ENCODE measurements around the gene KIFC3.
"Not testable (repeated sequence)": the region's sequence is repeated elsewhere in the genome, so short reads cannot be mapped to it uniquely, and the experiment has no call there.

KIFC3 gene

DNA sequence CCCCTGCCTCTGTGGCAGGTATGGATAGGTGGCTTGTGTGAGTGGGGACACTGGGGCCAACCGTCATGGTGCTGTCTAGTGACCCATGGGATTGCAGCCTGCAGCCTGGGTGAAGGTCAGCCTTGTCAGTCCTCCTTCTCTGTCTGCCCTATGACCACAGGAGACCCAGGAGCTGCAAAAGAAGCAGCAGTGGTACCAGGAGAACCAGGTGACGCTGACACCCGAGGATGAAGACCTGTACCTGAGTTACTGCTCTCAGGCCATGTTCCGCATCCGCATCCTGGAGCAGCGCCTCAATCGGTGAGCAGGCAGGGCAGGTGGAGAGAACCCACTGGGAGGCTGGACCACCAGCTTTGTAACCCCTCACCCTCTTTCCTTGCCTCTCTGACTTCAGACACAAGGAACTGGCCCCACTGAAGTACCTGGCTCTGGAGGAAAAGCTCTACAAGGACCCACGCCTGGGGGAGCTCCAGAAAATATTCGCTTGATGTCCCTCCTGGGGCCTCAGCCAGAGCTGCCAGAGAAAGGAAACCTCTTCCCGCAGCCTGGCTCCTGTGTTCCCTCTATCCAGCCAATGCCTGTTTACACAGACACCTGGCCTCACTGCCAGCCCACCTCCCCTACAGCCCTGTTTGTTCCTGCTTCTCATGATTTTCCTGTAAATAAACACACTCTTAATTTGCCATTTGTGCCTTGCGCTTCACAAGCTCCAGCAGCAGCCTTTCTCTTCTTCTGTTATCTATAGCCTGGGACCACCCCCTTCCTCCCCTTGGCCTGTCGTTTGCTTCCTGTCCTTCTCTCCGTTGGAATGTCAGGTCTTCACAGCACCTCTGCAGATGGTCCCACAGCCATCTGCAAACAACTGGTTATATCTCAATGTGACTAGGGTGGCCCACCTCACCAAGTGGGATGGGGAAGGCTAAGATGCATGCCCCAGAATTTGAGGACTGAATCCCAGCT lies 71.2 kb downstream of the KIFC3 start:
- H3K4me3 ChIP-seq (ENCODE audit: low read length), result no peak overlapping the region
- H3K4me1 ChIP-seq (ENCODE audit: insufficient read depth, low read length), result no peaks in the 10 kb centered on the region
- no peak overlapping the region for H3K27ac ChIP-seq (ENCODE audit: low read depth, low read length)
- H3K27me3 ChIP-seq (ENCODE audit: insufficient read depth, low read length), result no peaks in the 10 kb centered on the region
- 76% methylated on average over 13 of the region's 13 CpGs for WGBS
- no peaks in the 10 kb centered on the region for H3K36me3 ChIP-seq (ENCODE audit: insufficient read depth, low read length)
- no peaks in the 10 kb centered on the region for H3K9me3 ChIP-seq (ENCODE audit: insufficient read depth, low read depth, low read length)
- no peak overlapping the region for H3K9ac ChIP-seq (ENCODE audit: low read depth, low read length)

GRCh38 chr16:57729852-57730251 lies 72.4 kb downstream of the KIFC3 start:
- H3K36me3 ChIP-seq (ENCODE audit: insufficient read depth, low read length); H3K9me3 ChIP-seq (ENCODE audit: insufficient read depth, low read depth, low read length); H3K4me1 ChIP-seq (ENCODE audit: insufficient read depth, low read length); H3K4me3 ChIP-seq (ENCODE audit: low read length); H3K27ac ChIP-seq (ENCODE audit: low read depth, low read length); H3K27me3 ChIP-seq (ENCODE audit: insufficient read depth, low read length); H3K9ac ChIP-seq (ENCODE audit: low read depth, low read length): not testable (repeated sequence)
- 89% methylated on average over 6 of the region's 6 CpGs for WGBS

GRCh38 chr16:57729182-57729484 lies 73.2 kb downstream of the KIFC3 start:
- no peak overlapping the region for H3K27ac ChIP-seq (ENCODE audit: low read depth, low read length)
- no peak overlapping the region for H3K9ac ChIP-seq (ENCODE audit: low read depth, low read length)
- H3K4me1 ChIP-seq (ENCODE audit: insufficient read depth, low read length), result no peaks in the 10 kb centered on the region
- no peak overlapping the region for H3K4me3 ChIP-seq (ENCODE audit: low read length)
- no peaks in the 10 kb centered on the region for H3K9me3 ChIP-seq (ENCODE audit: insufficient read depth, low read depth, low read length)
- H3K27me3 ChIP-seq (ENCODE audit: insufficient read depth, low read length), result no peaks in the 10 kb centered on the region
- WGBS, result 83% methylated on average over 1 of the region's 1 CpG
- H3K36me3 ChIP-seq (ENCODE audit: insufficient read depth, low read length), result no peaks in the 10 kb centered on the region

DNA sequence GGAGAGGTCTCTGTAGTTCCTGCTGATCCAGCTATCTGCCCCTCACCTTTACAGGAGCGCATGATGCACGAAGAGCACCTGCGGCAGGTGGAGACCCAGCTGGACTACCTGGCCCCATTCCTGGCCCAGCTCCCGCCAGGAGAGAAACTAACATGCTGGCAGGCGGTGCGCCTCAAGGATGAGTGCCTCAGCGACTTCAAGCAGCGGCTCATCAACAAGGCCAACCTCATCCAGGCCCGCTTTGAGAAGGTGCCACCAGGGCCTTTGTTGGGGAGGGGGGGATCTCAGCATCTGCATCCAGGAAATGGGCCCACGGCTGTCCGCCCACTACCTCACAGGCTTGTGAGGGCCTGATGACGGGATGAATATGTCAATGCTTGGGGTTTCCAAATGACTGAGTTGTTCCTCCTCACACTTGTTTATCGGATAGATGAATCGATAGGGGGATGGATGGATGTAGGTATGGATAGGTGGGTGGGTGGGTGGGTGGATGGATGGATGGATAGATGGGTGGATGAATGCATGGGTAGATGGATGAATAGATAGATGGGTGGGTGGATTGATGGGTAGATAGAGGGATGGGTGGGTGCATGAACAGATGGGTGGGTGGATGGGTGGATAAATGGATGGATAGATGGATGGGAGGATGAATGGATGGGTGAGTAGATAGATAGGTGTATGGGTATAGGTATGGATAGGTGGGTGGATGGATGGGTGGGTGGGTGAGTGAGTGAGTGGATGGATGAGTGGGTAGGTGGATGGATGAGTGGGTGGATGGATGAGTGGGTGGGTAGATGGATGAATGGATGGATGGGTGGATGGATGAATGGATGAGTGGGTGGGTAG lies 73.7 kb downstream of the KIFC3 start:
- H3K9me3 ChIP-seq (ENCODE audit: insufficient read depth, low read depth, low read length), result no peaks in the 10 kb centered on the region
- H3K27me3 ChIP-seq (ENCODE audit: insufficient read depth, low read length), result no peaks in the 10 kb centered on the region
- H3K36me3 ChIP-seq (ENCODE audit: insufficient read depth, low read length), result no peaks in the 10 kb centered on the region
- 94% methylated on average over 14 of the region's 14 CpGs for WGBS
- H3K4me3 ChIP-seq (ENCODE audit: low read length), result no peak overlapping the region
- H3K4me1 ChIP-seq (ENCODE audit: insufficient read depth, low read length), result no peaks in the 10 kb centered on the region
- no peak overlapping the region for H3K27ac ChIP-seq (ENCODE audit: low read depth, low read length)
- H3K9ac ChIP-seq (ENCODE audit: low read depth, low read length), result no peak overlapping the region

DNA sequence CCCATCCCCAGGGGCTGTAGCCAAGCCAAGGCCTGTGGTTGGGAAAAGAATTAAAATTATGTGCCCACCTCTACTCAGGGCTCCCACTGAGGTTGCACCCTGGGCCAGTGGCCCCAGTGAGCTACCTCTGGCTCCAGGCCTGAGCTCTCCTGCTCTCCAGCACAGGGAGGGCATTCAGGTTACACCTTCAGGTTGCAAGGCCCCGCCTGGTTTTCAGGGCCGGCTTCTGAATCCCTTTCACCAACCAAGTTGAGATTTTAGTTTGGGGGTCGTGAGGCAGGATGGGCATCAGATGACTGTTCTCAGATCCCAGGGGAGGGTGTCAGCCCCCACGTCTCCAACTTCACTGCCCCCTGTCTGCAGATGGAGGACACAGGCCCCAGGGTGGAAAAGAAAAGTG lies 74.7 kb downstream of the KIFC3 start:
- no peak overlapping the region for H3K9ac ChIP-seq (ENCODE audit: low read depth, low read length)
- H3K36me3 ChIP-seq (ENCODE audit: insufficient read depth, low read length), result no peaks in the 10 kb centered on the region
- H3K9me3 ChIP-seq (ENCODE audit: insufficient read depth, low read depth, low read length), result no peaks in the 10 kb centered on the region
- H3K4me3 ChIP-seq (ENCODE audit: low read length), result no peak overlapping the region
- H3K27me3 ChIP-seq (ENCODE audit: insufficient read depth, low read length), result no peaks in the 10 kb centered on the region
- H3K4me1 ChIP-seq (ENCODE audit: insufficient read depth, low read length), result no peaks in the 10 kb centered on the region
- 69% methylated on average over 4 of the region's 4 CpGs for WGBS
- H3K27ac ChIP-seq (ENCODE audit: low read depth, low read length), result no peak overlapping the region

GRCh38 chr16:57726433-57726947 lies 75.8 kb downstream of the KIFC3 start:
- Histone ChIP-seq H3K4me3 (ENCODE audit: low read length) (no peak overlapping the region), H3K9me3 (ENCODE audit: insufficient read depth, low read depth, low read length) (no peaks in the 10 kb centered on the region), H3K4me1 (ENCODE audit: insufficient read depth, low read length) (no peaks in the 10 kb centered on the region), H3K27me3 (ENCODE audit: insufficient read depth, low read length) (no peaks in the 10 kb centered on the region), H3K36me3 (ENCODE audit: insufficient read depth, low read length) (no peaks in the 10 kb centered on the region), H3K27ac (ENCODE audit: low read depth, low read length) (no peak overlapping the region), H3K9ac (ENCODE audit: low read depth, low read length) (no peak overlapping the region)
- 89% methylated on average over 5 of the region's 7 CpGs for WGBS

DNA sequence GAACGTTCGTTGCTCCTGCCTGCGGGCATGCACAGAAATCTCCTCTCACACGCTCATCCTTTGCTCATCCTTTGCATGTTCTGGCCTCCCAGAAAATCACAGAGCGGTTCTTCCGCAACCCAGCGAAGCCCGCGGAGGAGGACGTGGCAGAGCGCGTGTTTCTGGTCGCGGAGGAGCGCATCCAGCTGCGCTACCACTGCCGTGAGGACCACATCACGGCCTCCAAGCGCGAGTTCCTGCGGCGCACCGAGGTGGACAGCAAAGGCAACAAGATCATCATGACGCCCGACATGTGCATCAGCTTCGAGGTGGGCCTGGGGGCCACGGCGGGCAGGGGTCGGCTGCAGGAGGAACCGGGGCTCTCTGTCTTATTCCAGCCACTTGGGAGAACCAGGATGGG lies 76.3 kb downstream of the KIFC3 start:
- no peaks in the 10 kb centered on the region for H3K4me1 ChIP-seq (ENCODE audit: insufficient read depth, low read length)
- H3K4me3 ChIP-seq (ENCODE audit: low read length), result no peak overlapping the region
- H3K27me3 ChIP-seq (ENCODE audit: insufficient read depth, low read length), result no peaks in the 10 kb centered on the region
- no peak overlapping the region for H3K27ac ChIP-seq (ENCODE audit: low read depth, low read length)
- no peaks in the 10 kb centered on the region for H3K36me3 ChIP-seq (ENCODE audit: insufficient read depth, low read length)
- no peaks in the 10 kb centered on the region for H3K9me3 ChIP-seq (ENCODE audit: insufficient read depth, low read depth, low read length)
- 94% methylated on average over 30 of the region's 30 CpGs for WGBS
- H3K9ac ChIP-seq (ENCODE audit: low read depth, low read length), result no peak overlapping the region

DNA sequence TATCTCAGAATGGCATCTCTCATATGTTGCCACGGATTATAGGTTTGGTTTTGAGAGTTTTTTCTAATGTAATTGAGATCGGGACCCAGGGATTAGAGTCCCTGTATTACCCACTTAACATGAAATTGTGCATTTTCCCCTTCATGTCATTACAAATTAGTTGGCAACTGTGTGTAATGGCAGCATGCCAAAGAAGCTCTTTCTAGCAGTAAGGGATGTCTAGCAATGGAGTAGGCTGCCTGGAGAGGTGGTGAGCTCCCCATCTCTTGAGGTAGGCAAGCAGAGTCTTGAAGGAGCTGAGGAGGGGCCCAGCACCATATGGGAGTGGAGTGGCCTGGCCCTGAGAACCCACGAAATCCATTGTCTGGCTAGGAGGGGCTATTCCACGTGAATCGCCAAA lies 76.7 kb downstream of the KIFC3 start:
- Histone ChIP-seq H3K9me3 (ENCODE audit: insufficient read depth, low read depth, low read length) (no peaks in the 10 kb centered on the region), H3K36me3 (ENCODE audit: insufficient read depth, low read length) (no peaks in the 10 kb centered on the region), H3K4me3 (ENCODE audit: low read length) (no peak overlapping the region), H3K9ac (ENCODE audit: low read depth, low read length) (no peak overlapping the region), H3K27me3 (ENCODE audit: insufficient read depth, low read length) (no peaks in the 10 kb centered on the region), H3K27ac (ENCODE audit: low read depth, low read length) (no peak overlapping the region), H3K4me1 (ENCODE audit: insufficient read depth, low read length) (no peaks in the 10 kb centered on the region)
- 88% methylated on average over 5 of the region's 5 CpGs for WGBS

GRCh38 chr16:57725151-57725550 lies 77.1 kb downstream of the KIFC3 start:
- 91% methylated on average over 5 of the region's 5 CpGs for whole genome bisulfite sequencing
- no peak overlapping the region for H3K27ac ChIP-seq (ENCODE audit: low read depth, low read length)

DNA sequence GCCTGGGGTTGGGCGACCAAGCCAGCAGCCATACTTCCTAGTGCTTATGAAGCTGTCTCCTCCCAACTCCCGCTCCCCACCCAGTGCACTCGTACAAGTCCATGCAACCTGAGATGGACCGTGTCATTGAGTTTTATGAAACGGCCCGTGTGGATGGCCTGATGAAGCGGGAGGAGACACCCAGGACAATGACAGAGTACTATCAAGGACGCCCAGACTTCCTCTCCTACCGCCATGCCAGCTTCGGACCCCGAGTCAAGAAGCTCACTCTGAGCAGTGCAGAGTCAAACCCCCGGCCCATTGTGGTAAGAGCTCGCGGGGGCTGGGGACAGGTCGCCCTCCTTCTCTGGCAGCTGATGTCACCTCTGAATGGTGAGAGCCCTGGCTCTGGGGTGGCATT lies 77.8 kb downstream of the KIFC3 start:
- Histone ChIP-seq H3K4me3 (ENCODE audit: low read length) (no peak overlapping the region), H3K27ac (ENCODE audit: low read depth, low read length) (no peak overlapping the region), H3K27me3 (ENCODE audit: insufficient read depth, low read length) (no peaks in the 10 kb centered on the region), H3K4me1 (ENCODE audit: insufficient read depth, low read length) (no peaks in the 10 kb centered on the region), H3K9me3 (ENCODE audit: insufficient read depth, low read depth, low read length) (no peaks in the 10 kb centered on the region), H3K36me3 (ENCODE audit: insufficient read depth, low read length) (no peaks in the 10 kb centered on the region), H3K9ac (ENCODE audit: low read depth, low read length) (no peak overlapping the region)
- 93% methylated on average over 15 of the region's 15 CpGs for WGBS

More at GRCh38 chr16:57725151-57725550, 77.1 kb downstream of the KIFC3 start:
- Histone ChIP-seq H3K36me3 (ENCODE audit: insufficient read depth, low read length) (no peaks in the 10 kb centered on the region), H3K4me1 (ENCODE audit: insufficient read depth, low read length) (no peaks in the 10 kb centered on the region), H3K9me3 (ENCODE audit: insufficient read depth, low read depth, low read length) (no peaks in the 10 kb centered on the region), H3K9ac (ENCODE audit: low read depth, low read length) (no peak overlapping the region), H3K4me3 (ENCODE audit: low read length) (no peak overlapping the region), H3K27me3 (ENCODE audit: insufficient read depth, low read length) (no peaks in the 10 kb centered on the region)

DNA sequence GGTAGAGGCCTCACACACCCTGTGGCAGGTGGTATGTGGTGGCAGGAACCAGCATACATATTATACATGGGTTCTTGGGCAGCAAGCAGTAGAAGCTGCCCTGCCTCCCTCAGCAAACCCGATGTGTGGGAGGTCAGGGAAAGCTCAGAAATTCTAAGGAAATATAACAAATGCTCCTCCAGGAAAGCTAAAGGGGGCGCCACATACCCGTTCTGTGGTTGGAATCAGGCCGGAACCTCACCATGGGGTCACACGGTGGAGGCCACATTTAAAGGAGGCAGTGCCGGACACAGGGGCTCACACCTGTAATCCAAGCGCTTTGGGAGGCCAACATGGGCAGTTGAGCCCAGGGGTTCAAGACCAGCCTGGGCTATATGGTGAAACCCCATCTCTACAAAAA lies 79.1 kb downstream of the KIFC3 start:
- no peak overlapping the region for H3K27ac ChIP-seq (ENCODE audit: low read depth, low read length)
- no peaks in the 10 kb centered on the region for H3K36me3 ChIP-seq (ENCODE audit: insufficient read depth, low read length)
- no peaks in the 10 kb centered on the region for H3K27me3 ChIP-seq (ENCODE audit: insufficient read depth, low read length)
- H3K4me3 ChIP-seq (ENCODE audit: low read length), result no peak overlapping the region
- 65% methylated on average over 7 of the region's 7 CpGs for WGBS
- no peak overlapping the region for H3K9ac ChIP-seq (ENCODE audit: low read depth, low read length)
- H3K4me1 ChIP-seq (ENCODE audit: insufficient read depth, low read length), result no peaks in the 10 kb centered on the region
- no peaks in the 10 kb centered on the region for H3K9me3 ChIP-seq (ENCODE audit: insufficient read depth, low read depth, low read length)

Data from HUES64 (cell line).